AG04449 (cell line): ENCODE measurements around the gene ZMIZ1.

Experiments used
- CTCF ChIA-PET: fragments of 350-600 bp; formaldehyde crosslinking; extraction: SDS; loops from one replicate; lab custom pipeline; 2021; ENCODE audit warnings: antibody characterized with exemption; lab: Yijun Ruan, JAX
- POLR2A ChIA-PET: fragments of 400-600, 350-600 bp; formaldehyde crosslinking; extraction: SDS; loops from one replicate; lab custom pipeline; 2020; ENCODE audit warnings: antibody characterized with exemption, inconsistent platforms; lab: Yijun Ruan, JAX
- DNase-seq: peaks from one replicate; pipeline ENCODE4 v3.0.0-alpha.2; 2010; ENCODE audit warnings: low read depth, low spot score
- H3K4me3 ChIP-seq: 2 replicates; pipeline ENCODE4 v1.5.1; 2011; ENCODE audit warnings: low read depth, mild to moderate bottlenecking, control low read depth, low read length
- CTCF ChIP-seq: IDR thresholded peaks from one replicate; pipeline ENCODE4 v1.5.1; 2011; ENCODE audit warnings: mild to moderate bottlenecking, moderate library complexity, low read length, control low read depth, inconsistent platforms; ENCODE audit not compliant: insufficient read depth; ENCODE audit errors: missing control alignments

ZMIZ1 gene

GRCh38 chr10:79101560-79102497, 33.1 kb downstream of the ZMIZ1 start:
- POLR2A ChIA-PET: no interaction called here
- CTCF ChIA-PET: interaction anchor here (1.5 to 1.6 kb wide), 3 partner anchors 8 to 94 kb away, joined by 4 to 8 read pairs (median 7); no protein-coding TSS in a partner anchor
- no peak overlapping the region for H3K4me3 ChIP-seq
- TF ChIP-seq CTCF: no peak
- no peak for DNase-seq

- ChIA-PET CTCF (interaction anchor here (1.5 to 1.6 kb wide), 2 partner anchors 8 to 93 kb away, joined by 7 to 8 read pairs; no protein-coding TSS in a partner anchor), POLR2A (no interaction called here)
Observed at GRCh38 chr10:79102498-79102874, 33.7 kb downstream of the ZMIZ1 start.

GRCh38 chr10:79103129-79103528, 34.4 kb downstream of the ZMIZ1 start:
- POLR2A ChIA-PET: no interaction called here
- no peak overlapping the region for H3K4me3 ChIP-seq
- TF ChIP-seq CTCF: no peak
- no peak for DNase-seq
- CTCF ChIA-PET: interaction anchor here (1.3 to 1.5 kb wide), 2 partner anchors 12 to 93 kb away, joined by 4 to 8 read pairs; no protein-coding TSS in a partner anchor

More at GRCh38 chr10:79102498-79102874, 33.7 kb downstream of the ZMIZ1 start:
- no peak overlapping the region for H3K4me3 ChIP-seq
- DNase-seq: no peak
- TF ChIP-seq CTCF: no peak

GRCh38 chr10:79103585-79103984, 34.8 kb downstream of the ZMIZ1 start:
- no peak for TF ChIP-seq CTCF
- CTCF ChIA-PET: interaction anchor here (1.3 to 3.1 kb wide), 3 partner anchors 11 to 92 kb away, joined by 4 to 15 read pairs (median 8); no protein-coding TSS in a partner anchor
- POLR2A ChIA-PET: no interaction called here
- H3K4me3 ChIP-seq: no peak overlapping the region
- DNase-seq: no peak

- TF ChIP-seq CTCF: no peak
- POLR2A ChIA-PET: interaction anchor here (0.6 to 1.2 kb wide), 2 partner anchors 9 to 31 kb away, joined by 3 read pairs; no protein-coding TSS in a partner anchor
- CTCF ChIA-PET: interaction anchor here (1.2 to 3.1 kb wide), 4 partner anchors 10 to 897 kb away, joined by 3 to 15 read pairs (median 3); no protein-coding TSS in a partner anchor
Observed at GRCh38 chr10:79105150-79105739, 36.5 kb downstream of the ZMIZ1 start.

More at GRCh38 chr10:79105150-79105739, 36.5 kb downstream of the ZMIZ1 start:
- H3K4me3 ChIP-seq: no peak overlapping the region
- no peak for DNase-seq
